Endodermal cell (in vitro differentiated cells): ENCODE results near the gene CHCHD4. TPM values are rescaled to one million over a fixed set of nuclear protein-coding genes. Genes with fewer than 3 reads are reported as not detected.

Experiments
- DNase-seq: peaks from one replicate; pipeline ENCODE4 v3.0.0-alpha.2; 2017
- H3K27ac ChIP-seq: 2 replicates; pipeline ENCODE4 v1.5.1; 2013; ENCODE audit warnings: mild to moderate bottlenecking, low read depth, low read length, moderate library complexity
- H3K27me3 ChIP-seq: 2 replicates; pipeline ENCODE4 v1.6.1; 2013; ENCODE audit warnings: mild to moderate bottlenecking, low read length, moderate library complexity; ENCODE audit not compliant: insufficient read depth, control insufficient read depth, poor library complexity, severe bottlenecking
- H3K36me3 ChIP-seq: 2 replicates; pipeline ENCODE4 v1.7.0; 2013; ENCODE audit warnings: mild to moderate bottlenecking, low read length, moderate library complexity; ENCODE audit not compliant: control insufficient read depth, insufficient read depth
- H3K4me1 ChIP-seq: one replicate; pipeline ENCODE4 v1.7.0; 2013; ENCODE audit warnings: low read length; ENCODE audit not compliant: control insufficient read depth, insufficient read depth
- H3K4me3 ChIP-seq: 2 replicates; pipeline ENCODE4 v1.5.1; 2013; ENCODE audit warnings: mild to moderate bottlenecking, low read length, moderate library complexity
- H3K9ac ChIP-seq: 2 replicates; pipeline ENCODE4 v1.6.1; 2013; ENCODE audit warnings: mild to moderate bottlenecking, low read length, moderate library complexity; ENCODE audit not compliant: poor library complexity, severe bottlenecking; ENCODE audit errors: extremely low read depth
- H3K9me3 ChIP-seq: 2 replicates; pipeline ENCODE4 v1.6.1; 2013; ENCODE audit warnings: mild to moderate bottlenecking, low read length, moderate library complexity; ENCODE audit not compliant: control insufficient read depth
- H3K27ac Mint-ChIP-seq: 2 replicates; pipeline ENCODE4 v1.8.0; 2020; ENCODE audit warnings: mixed read lengths
- H3K27me3 Mint-ChIP-seq: 2 replicates; pipeline ENCODE4 v1.8.0; 2021; ENCODE audit warnings: mild to moderate bottlenecking, mixed read lengths; ENCODE audit not compliant: insufficient read depth
- H3K36me3 Mint-ChIP-seq: 2 replicates; pipeline ENCODE4 v1.8.0; 2020; ENCODE audit warnings: low read depth, mixed read lengths
- H3K4me1 Mint-ChIP-seq: 2 replicates; pipeline ENCODE4 v1.8.0; 2020; ENCODE audit warnings: mixed read lengths
- H3K4me3 Mint-ChIP-seq: 2 replicates; pipeline ENCODE4 v1.8.0; 2020; ENCODE audit warnings: mild to moderate bottlenecking, moderate library complexity, mixed read lengths
- H3K9me3 Mint-ChIP-seq: 2 replicates; pipeline ENCODE4 v1.8.0; 2020; ENCODE audit warnings: mild to moderate bottlenecking, mixed read lengths
- CTCF ChIP-seq: fragments of 200-600 bp; sonication (generic); conservative IDR thresholded peaks from 2 replicates; pipeline ENCODE4 v1.5.0; 2021; ENCODE audit warnings: antibody characterized with exemption, mild to moderate bottlenecking
- WGBS, 2 experiments: methylation state at CpG; one replicate each; pipeline versions ENCODE4 v1.1.5 to v1.1.7; 2013; ENCODE audit warnings: missing lambda C conversion rate in 2 of 2, mixed read lengths in 1 of 2; ENCODE audit not compliant: insufficient coverage in 1 of 2, insufficient read length in 1 of 2; 5-methylcytosine and 5-hydroxymethylcytosine counted together
- total RNA-seq, 2 donors: library from RNA; stranded (reverse); fragmentation: NEBNext Ultra II Directional in 1 of 2; extraction: Animal tissue kit (Norgen Biotek cat#: 25700) in 1 of 2; gene quantifications; 2 replicates in 1 of 2; 3 replicates in 1 of 2; pipeline ENCODE4 v1.2.1, GENCODE V29; 2021

Gene CHCHD4
- total RNA-seq, 2 donors from 2014 or later = 16.2 to 20.5 TPM

DNA sequence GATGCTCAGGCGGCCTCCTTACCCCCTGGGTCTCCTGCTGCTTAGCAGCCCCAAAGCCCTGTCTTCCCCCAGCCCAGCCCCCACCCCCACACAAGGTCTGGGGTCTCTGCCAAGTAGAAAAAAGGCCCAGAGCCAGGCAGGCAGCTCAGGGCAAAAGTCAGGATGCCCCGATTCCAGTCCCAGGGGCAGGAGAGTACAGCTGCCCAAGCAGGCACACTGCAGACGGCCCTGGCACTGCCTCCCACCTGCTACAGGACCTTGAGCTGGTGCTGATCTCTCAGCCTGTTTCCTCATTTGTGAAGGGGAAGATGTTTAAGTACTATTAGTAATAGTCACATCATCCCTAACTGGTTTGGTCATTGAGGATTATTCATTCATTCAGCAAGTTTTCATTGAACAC lies 12.8 kb upstream of the CHCHD4 start:
- H3K27ac Mint-ChIP-seq = no peak overlapping the region
- no peak overlapping the region for H3K27ac ChIP-seq
- H3K4me1 Mint-ChIP-seq = no peaks in the 10 kb centered on the region
- peaks cover 97% of the 10 kb centered on the region for H3K36me3 ChIP-seq
- no peak for TF ChIP-seq CTCF
- no peaks in the 10 kb centered on the region for H3K27me3 Mint-ChIP-seq
- no peaks in the 10 kb centered on the region for H3K27me3 ChIP-seq
- no peaks in the 10 kb centered on the region for H3K4me1 ChIP-seq
- no peak overlapping the region for H3K9ac ChIP-seq
- 85% methylated on average over 3 of the region's 3 CpGs; no CpG with 5 or more reads in 1 of the 2 experiments for WGBS, 2 experiments
- peaks cover 71% of the 10 kb centered on the region for H3K36me3 Mint-ChIP-seq
- H3K9me3 Mint-ChIP-seq = no peaks in the 10 kb centered on the region
- no peaks in the 10 kb centered on the region for H3K9me3 ChIP-seq
- no peak for DNase-seq
- no peak overlapping the region for H3K4me3 Mint-ChIP-seq
- no peak overlapping the region for H3K4me3 ChIP-seq

GRCh38 chr3:14137004-14137403 lies 12.3 kb upstream of the CHCHD4 start:
- no peaks in the 10 kb centered on the region for H3K9me3 Mint-ChIP-seq
- no peak overlapping the region for H3K27ac Mint-ChIP-seq
- H3K4me1 Mint-ChIP-seq = no peaks in the 10 kb centered on the region
- peaks cover 97% of the 10 kb centered on the region for H3K36me3 ChIP-seq
- H3K27me3 ChIP-seq = no peaks in the 10 kb centered on the region
- H3K36me3 Mint-ChIP-seq = peaks cover 71% of the 10 kb centered on the region
- no peak overlapping the region for H3K27ac ChIP-seq
- 94% methylated on average over 3 of the region's 3 CpGs; no CpG with 5 or more reads in 1 of the 2 experiments for WGBS, 2 experiments
- no peaks in the 10 kb centered on the region for H3K4me1 ChIP-seq
- TF ChIP-seq CTCF = no peak
- no peak for DNase-seq
- H3K9ac ChIP-seq = no peak overlapping the region
- no peak overlapping the region for H3K4me3 ChIP-seq
- H3K4me3 Mint-ChIP-seq = no peak overlapping the region
- H3K27me3 Mint-ChIP-seq = no peaks in the 10 kb centered on the region
- no peaks in the 10 kb centered on the region for H3K9me3 ChIP-seq

DNA sequence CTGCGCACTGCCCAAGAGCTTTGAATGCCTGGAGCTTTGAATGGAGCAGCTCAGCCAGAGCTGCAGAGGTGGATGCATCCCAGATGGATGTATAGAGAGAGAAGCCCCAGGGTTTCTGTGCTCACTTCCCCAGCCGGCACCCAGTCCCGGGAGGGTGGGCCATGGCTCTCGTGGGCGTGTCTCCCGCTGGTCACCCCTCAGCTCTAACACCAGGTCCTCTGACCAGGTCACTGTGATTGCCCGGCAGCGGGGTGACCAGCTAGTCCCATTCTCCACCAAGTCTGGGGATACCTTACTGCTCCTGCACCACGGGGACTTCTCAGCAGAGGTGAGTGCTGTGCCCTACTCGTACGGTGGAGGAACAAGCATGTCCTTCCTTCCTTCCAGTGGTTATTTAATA lies 10.9 kb upstream of the CHCHD4 start:
- no peak overlapping the region for H3K27ac Mint-ChIP-seq
- TF ChIP-seq CTCF = no peak
- WGBS, 2 experiments = 94 to 95% methylated on average over 10 to 11 of the region's 11 CpGs
- Histone ChIP-seq H3K27me3 (no peaks in the 10 kb centered on the region), H3K27ac (no peak overlapping the region), H3K4me1 (no peaks in the 10 kb centered on the region), H3K9me3 (no peaks in the 10 kb centered on the region), H3K4me3 (no peak overlapping the region), H3K9ac (no peak overlapping the region), H3K36me3 (peaks cover 98% of the 10 kb centered on the region)
- peaks cover 77% of the 10 kb centered on the region for H3K36me3 Mint-ChIP-seq
- DNase-seq = no peak
- no peaks in the 10 kb centered on the region for H3K9me3 Mint-ChIP-seq
- H3K27me3 Mint-ChIP-seq = no peaks in the 10 kb centered on the region
- H3K4me1 Mint-ChIP-seq = no peaks in the 10 kb centered on the region
- H3K4me3 Mint-ChIP-seq = no peak overlapping the region
